KMS-11 (cell line): ENCODE measurements around the gene NFE2.

Experiments used
- H2AFZ ChIP-seq: fragments of 200-600 bp; sonication (generic); 2 replicates; pipeline ENCODE4 v1.6.1; 2016; ENCODE audit warnings: antibody characterized with exemption, mixed run types, low read depth
- H3K27ac ChIP-seq: fragments of 200-600 bp; sonication (generic); 2 replicates; pipeline ENCODE4 v1.6.1; 2016; ENCODE audit warnings: mild to moderate bottlenecking, mixed run types
- H3K27me3 ChIP-seq: fragments of 200-600 bp; sonication (generic); 2 replicates; pipeline ENCODE4 v1.6.1; 2017; ENCODE audit warnings: mild to moderate bottlenecking, low read depth, mixed run types, moderate library complexity; ENCODE audit not compliant: insufficient read depth
- H3K36me3 ChIP-seq: fragments of 200-600 bp; sonication (generic); 2 replicates; pipeline ENCODE4 v1.6.1; 2017; ENCODE audit warnings: mild to moderate bottlenecking, mixed run types; ENCODE audit not compliant: insufficient read depth
- H3K4me1 ChIP-seq: fragments of 200-600 bp; sonication (generic); 2 replicates; pipeline ENCODE4 v1.6.1; 2016; ENCODE audit warnings: mild to moderate bottlenecking, low read depth, mixed run types; ENCODE audit not compliant: poor library complexity, severe bottlenecking
- H3K4me2 ChIP-seq: fragments of 200-600 bp; sonication (generic); 2 replicates; pipeline ENCODE4 v1.7.0; 2016; ENCODE audit warnings: mild to moderate bottlenecking, mixed run types
- H3K4me3 ChIP-seq: fragments of 200-600 bp; sonication (generic); IDR thresholded peaks from 2 replicates; pipeline ENCODE4 v1.6.1; 2017; ENCODE audit warnings: low read depth, low read length, mixed read lengths; ENCODE audit not compliant: insufficient read depth
- H3K79me2 ChIP-seq: fragments of 200-600 bp; sonication (generic); 2 replicates; pipeline ENCODE4 v1.6.1; 2016; ENCODE audit warnings: low read depth, mixed run types; ENCODE audit not compliant: insufficient read depth
- H3K9ac ChIP-seq: fragments of 200-600 bp; sonication (generic); 2 replicates; pipeline ENCODE4 v1.6.1; 2016; ENCODE audit warnings: mild to moderate bottlenecking, mixed run types
- H4K20me1 ChIP-seq: fragments of 200-600 bp; sonication (generic); 2 replicates; pipeline ENCODE4 v1.6.1; 2016; ENCODE audit warnings: mild to moderate bottlenecking, mixed run types; ENCODE audit not compliant: insufficient read depth
- TF ChIP-seq, protein P1 (sequence below): fragments of 200-600 bp; sonication (generic); conservative IDR thresholded peaks from 2 replicates; pipeline ENCODE4 v1.6.1; 2017; ENCODE audit warnings: low read depth, mild to moderate bottlenecking, antibody characterized with exemption, low read length, moderate library complexity, mixed read lengths

The NFE2 gene

DNA sequence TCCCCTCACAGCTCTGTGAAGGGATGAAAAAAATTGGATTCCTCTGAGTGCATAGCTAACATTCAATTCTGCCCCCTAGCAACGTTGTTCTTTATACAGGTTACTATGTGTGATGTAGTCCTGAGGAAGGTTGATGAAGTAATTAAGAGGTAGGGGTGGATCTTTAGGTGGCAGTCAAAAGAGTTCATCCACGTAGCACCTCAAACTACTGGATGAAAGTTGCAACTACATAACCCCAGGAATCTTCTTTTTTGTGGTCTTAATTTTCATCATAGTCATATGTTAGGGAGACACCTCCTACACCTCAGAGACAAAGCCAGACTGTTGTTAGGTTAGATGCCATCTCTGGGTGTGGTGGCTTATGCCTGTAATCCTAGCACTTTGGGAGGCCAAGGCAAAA is 10.2 kb upstream of the NFE2 start:
- Histone ChIP-seq H2AFZ (no peak overlapping the region), H3K79me2 (no peaks in the 10 kb centered on the region)

DNA sequence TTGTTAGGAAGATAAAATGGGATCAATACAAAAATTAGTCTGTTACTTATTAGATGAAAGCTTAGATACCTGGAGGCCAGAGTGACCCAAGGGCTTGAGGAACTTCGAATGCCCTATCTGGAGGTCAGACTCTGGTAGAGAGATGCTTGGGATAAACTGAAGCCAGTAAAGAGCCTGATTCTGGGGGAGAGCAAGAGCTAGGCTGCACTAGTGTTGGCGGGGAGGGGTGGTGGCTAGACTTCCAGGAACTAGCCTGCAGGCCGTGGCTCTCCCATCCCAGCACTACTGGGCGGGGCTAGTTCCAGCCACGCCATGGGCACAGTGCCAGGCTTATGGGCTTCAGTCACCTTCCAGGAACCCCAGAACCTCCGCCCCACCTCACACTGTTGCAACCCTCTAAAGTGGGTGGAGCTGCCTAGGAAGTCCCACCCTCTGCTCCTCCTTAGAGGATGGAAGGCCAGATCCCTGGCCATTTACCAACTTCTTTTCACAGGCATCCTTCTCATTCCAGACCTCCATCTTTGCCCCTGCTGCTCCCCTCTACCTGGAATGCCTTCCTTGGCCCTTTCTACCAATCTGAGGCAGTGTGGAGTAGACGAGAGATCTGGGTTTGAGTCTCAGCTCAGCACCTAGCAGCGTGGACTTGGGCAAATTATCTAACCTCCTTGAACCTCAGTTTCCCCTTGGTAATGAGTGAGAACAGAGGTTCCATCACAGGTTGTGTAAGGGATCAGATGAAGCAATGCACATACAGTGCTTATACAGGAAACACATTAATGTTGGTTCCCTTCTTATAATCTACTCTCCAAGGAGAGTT is 6.3 kb upstream of the NFE2 start:
- TF ChIP-seq, protein P1, sequence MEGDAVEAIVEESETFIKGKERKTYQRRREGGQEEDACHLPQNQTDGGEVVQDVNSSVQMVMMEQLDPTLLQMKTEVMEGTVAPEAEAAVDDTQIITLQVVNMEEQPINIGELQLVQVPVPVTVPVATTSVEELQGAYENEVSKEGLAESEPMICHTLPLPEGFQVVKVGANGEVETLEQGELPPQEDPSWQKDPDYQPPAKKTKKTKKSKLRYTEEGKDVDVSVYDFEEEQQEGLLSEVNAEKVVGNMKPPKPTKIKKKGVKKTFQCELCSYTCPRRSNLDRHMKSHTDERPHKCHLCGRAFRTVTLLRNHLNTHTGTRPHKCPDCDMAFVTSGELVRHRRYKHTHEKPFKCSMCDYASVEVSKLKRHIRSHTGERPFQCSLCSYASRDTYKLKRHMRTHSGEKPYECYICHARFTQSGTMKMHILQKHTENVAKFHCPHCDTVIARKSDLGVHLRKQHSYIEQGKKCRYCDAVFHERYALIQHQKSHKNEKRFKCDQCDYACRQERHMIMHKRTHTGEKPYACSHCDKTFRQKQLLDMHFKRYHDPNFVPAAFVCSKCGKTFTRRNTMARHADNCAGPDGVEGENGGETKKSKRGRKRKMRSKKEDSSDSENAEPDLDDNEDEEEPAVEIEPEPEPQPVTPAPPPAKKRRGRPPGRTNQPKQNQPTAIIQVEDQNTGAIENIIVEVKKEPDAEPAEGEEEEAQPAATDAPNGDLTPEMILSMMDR = no peak
- no peak overlapping the region for H3K4me3 ChIP-seq
- H3K36me3 ChIP-seq = no peaks in the 10 kb centered on the region
- H2AFZ ChIP-seq = no peak overlapping the region
- no peak overlapping the region for H3K4me2 ChIP-seq
- H3K79me2 ChIP-seq = no peaks in the 10 kb centered on the region
- no peaks in the 10 kb centered on the region for H3K4me1 ChIP-seq
- no peak overlapping the region for H3K9ac ChIP-seq
- H3K27ac ChIP-seq = no peak overlapping the region
- peaks cover 10% of the 10 kb centered on the region for H3K27me3 ChIP-seq
- H4K20me1 ChIP-seq = no peaks in the 10 kb centered on the region

More for the DNA sequence above, 10.2 kb upstream of the NFE2 start:
- no peaks in the 10 kb centered on the region for H3K36me3 ChIP-seq
- H3K27me3 ChIP-seq = no peaks in the 10 kb centered on the region
- H3K4me3 ChIP-seq = no peak overlapping the region
- H3K4me2 ChIP-seq = no peak overlapping the region
- no peaks in the 10 kb centered on the region for H3K4me1 ChIP-seq
- no peak overlapping the region for H3K9ac ChIP-seq
- TF ChIP-seq, protein P1 = no peak
- H4K20me1 ChIP-seq = no peaks in the 10 kb centered on the region
- H3K27ac ChIP-seq = no peak overlapping the region

DNA sequence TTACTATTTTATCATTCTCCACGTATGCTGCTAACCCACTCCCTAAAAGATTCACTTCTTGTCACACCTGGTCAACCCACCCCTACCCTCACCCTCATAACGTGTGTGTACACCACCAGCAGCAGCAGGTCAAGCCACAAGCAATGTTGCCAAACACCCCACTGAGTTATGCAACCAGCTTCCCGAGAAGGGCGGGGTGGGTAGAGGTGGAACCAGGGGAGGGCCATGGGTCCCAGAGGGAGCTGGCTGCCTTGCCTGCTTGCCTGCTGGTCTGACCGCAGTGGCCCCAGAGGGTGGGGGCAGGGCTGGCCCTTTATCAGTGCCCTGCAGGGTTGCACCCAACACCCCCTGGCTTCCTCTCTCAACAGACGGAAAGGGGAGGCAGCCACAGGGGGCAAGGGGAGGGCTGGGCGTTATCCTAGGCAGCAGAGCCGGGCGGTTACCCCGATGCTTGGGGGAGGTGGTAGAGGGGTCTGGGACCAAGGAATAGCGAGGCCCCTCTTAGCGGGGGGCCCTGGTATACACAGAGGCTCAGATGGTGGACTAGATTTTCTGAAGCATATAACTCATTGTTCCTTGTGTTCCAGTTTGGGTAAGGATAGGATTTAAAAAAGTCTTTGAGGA is 3.5 kb upstream of the NFE2 start:
- Histone ChIP-seq H4K20me1 (no peaks in the 10 kb centered on the region), H3K4me1 (peaks cover 9% of the 10 kb centered on the region), H3K4me2 (no peak overlapping the region), H3K4me3 (no peak overlapping the region), H3K36me3 (no peaks in the 10 kb centered on the region), H3K27me3 (peaks cover 36% of the 10 kb centered on the region), H3K9ac (no peak overlapping the region), H3K27ac (no peak overlapping the region), H3K79me2 (no peaks in the 10 kb centered on the region), H2AFZ (no peak overlapping the region)
- TF ChIP-seq, protein P1 = no peak

DNA sequence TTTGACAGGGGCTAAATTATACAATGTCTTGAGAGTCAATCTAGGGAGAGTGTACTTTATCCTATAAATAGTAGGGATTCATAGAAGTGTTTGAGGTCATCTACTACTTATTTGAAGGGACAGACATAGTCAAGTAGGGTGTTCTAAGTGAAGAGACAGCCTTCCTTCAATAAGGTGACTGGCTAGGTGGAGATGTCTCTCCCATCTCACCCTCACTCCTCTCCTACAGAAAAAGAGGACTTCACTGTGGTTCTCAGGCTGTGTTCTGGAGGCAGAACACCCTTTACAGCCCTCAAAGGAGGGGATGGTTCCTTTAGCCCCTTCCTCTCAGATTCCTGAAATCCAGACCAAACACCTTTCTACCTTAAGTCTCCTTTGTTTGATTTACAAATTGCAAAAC is 2.8 kb upstream of the NFE2 start:
- no peak overlapping the region for H3K4me3 ChIP-seq
- H4K20me1 ChIP-seq = no peaks in the 10 kb centered on the region
- H3K4me2 ChIP-seq = no peak overlapping the region
- H3K79me2 ChIP-seq = no peaks in the 10 kb centered on the region
- TF ChIP-seq, protein P1 = no peak
- peaks cover 40% of the 10 kb centered on the region for H3K27me3 ChIP-seq
- no peak overlapping the region for H3K9ac ChIP-seq
- H2AFZ ChIP-seq = no peak overlapping the region
- H3K4me1 ChIP-seq = peaks cover 9% of the 10 kb centered on the region
- H3K36me3 ChIP-seq = no peaks in the 10 kb centered on the region
- H3K27ac ChIP-seq = no peak overlapping the region
